Measurements from ENCODE around the gene SDK1. TPM values are rescaled to one million over a fixed set of nuclear protein-coding genes. Genes with fewer than 3 reads are reported as not detected.

SDK1 gene
- total and polyA plus RNA-seq, 2 of the 8 experiments (the other 6 are each of a cell fraction or from before 2014, with no cell fraction given): 3.3 to 7.2 TPM

- Histone ChIP-seq H2BK20ac (ENCODE audit: low read length) (no peak overlapping the region), H3K9ac (replicated peaks in 1 of 4; ENCODE audit: extremely low read depth in 1 of 4, low read depth in 3 of 4, low read length in 3 of 4) (no peak overlapping the region), H2BK5ac (ENCODE audit: low read depth, low read length) (no peak overlapping the region), H3K4me1 (replicated peaks in 1 of 4; ENCODE audit: control insufficient read depth in 3 of 4, insufficient read depth in 4 of 4, low read length in 3 of 4) (no peaks in the 10 kb centered on the region), H3K9me3 (ENCODE audit: insufficient read depth in 2 of 2, low read depth in 1 of 2, low read length in 1 of 2) (peaks cover 17 to 37% of the 10 kb centered on the region in 2 experiments), H3K56ac (replicated peaks; ENCODE audit: insufficient read length, low read depth, low read length) (no peak overlapping the region), H2AFZ (ENCODE audit: low read length) (no peak overlapping the region), H3K27ac (ENCODE audit: low read depth, low read length) (no peak overlapping the region), H3K4ac (replicated peaks; ENCODE audit: insufficient read length, low read depth, low read length) (no peak overlapping the region), H3K4me2 (ENCODE audit: insufficient read depth in 1 of 2, low read depth in 2 of 2, low read length in 2 of 2) (no peak overlapping the region), H2AK5ac (ENCODE audit: low read depth, low read length) (no peak overlapping the region), H4K20me1 (replicated peaks in 1 of 2; ENCODE audit: control insufficient read depth in 1 of 2, insufficient read depth in 2 of 2, low read length in 2 of 2) (no peaks in the 10 kb centered on the region), H4K5ac (ENCODE audit: insufficient read length, low read depth, low read length) (no peak overlapping the region), H4K91ac (replicated peaks; ENCODE audit: insufficient read length, low read length) (no peak overlapping the region), H2BK12ac (ENCODE audit: low read depth, low read length) (no peak overlapping the region), H2BK15ac (ENCODE audit: low read length) (no peak overlapping the region), H3K4me3 (ENCODE audit: extremely low read depth in 1 of 4, insufficient read depth in 2 of 4, low read depth in 3 of 4, low read length in 4 of 4) (no peak overlapping the region), H3K79me1 (ENCODE audit: low read depth, low read length) (no peaks in the 10 kb centered on the region), H3K18ac (ENCODE audit: extremely low read depth, low read length) (no peak overlapping the region), H3K14ac (ENCODE audit: insufficient read length) (no peak overlapping the region), H3K79me2 (ENCODE audit: control insufficient read depth in 1 of 2, insufficient read depth in 2 of 2, low read length in 2 of 2) (no peaks in the 10 kb centered on the region), H3K23ac (ENCODE audit: insufficient read length) (no peak overlapping the region), H3K27me3 (replicated peaks in 1 of 4; ENCODE audit: control insufficient read depth in 3 of 4, extremely low read depth in 1 of 4, insufficient read depth in 3 of 4, low read length in 3 of 4) (no peaks in the 10 kb centered on the region), H2BK120ac (replicated peaks; ENCODE audit: low read depth, low read length) (no peak overlapping the region), H3K23me2 (ENCODE audit: low read depth, low read length) (no peaks in the 10 kb centered on the region), H4K8ac (ENCODE audit: extremely low read depth, insufficient read depth, low read length) (no peak overlapping the region), H3K36me3 (ENCODE audit: control insufficient read depth in 2 of 4, insufficient read depth in 4 of 4, low read length in 3 of 4) (no peaks in the 10 kb centered on the region)
- DNase-seq (ENCODE audit: low read depth in 1 of 2, low spot score in 2 of 2): no peak
- TF ChIP-seq SP1 (IDR thresholded peaks at IDR 0.05; ENCODE audit: low read depth, low read length) (no peak), SP2 (IDR thresholded peaks at IDR 0.05; ENCODE audit: low read length) (no peak)
- 85% methylated on average over 1 of the region's 1 CpG; no CpG with 5 or more reads in 1 of the 2 experiments for WGBS, 2 experiments (ENCODE audit: extremely low coverage in 1 of 2, insufficient coverage in 1 of 2, insufficient read length in 1 of 2, insufficient replicate concordance in 2 of 2, low coverage in 1 of 2, low lambda C conversion rate in 2 of 2, missing lambda C conversion rate in 1 of 2)
- CTCF ChIA-PET (ENCODE audit: partially characterized antibody): no interaction called here
- POLR2A ChIA-PET (ENCODE audit: partially characterized antibody): no interaction called here
- FAIRE-seq: no peak
These were observed 987.8 kb downstream of the SDK1 start for GRCh38 chr7:4288791-4289394.
